ENCODE data around the gene RRP15.

DNA sequence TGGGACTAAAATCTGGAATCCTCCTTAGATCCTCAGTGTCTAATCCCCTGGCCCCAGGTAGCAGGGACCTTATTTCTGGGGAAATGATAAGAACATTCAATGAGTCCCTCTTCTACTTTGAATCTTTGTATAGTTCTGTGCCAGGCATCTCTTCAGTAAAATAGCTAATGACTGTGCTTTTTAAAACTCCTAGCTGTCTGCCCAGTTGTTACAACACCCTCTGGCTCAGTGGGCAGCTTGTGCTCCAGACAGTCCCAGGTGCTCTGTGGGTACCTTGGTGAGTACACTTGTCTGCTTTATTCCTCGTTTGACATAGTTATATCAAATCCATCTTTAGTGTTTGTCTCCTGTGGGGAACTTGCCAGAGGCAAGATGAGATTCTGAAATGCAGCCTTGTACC is 78.0 kb downstream of the RRP15 start:
- TF ChIP-seq, protein P1, sequence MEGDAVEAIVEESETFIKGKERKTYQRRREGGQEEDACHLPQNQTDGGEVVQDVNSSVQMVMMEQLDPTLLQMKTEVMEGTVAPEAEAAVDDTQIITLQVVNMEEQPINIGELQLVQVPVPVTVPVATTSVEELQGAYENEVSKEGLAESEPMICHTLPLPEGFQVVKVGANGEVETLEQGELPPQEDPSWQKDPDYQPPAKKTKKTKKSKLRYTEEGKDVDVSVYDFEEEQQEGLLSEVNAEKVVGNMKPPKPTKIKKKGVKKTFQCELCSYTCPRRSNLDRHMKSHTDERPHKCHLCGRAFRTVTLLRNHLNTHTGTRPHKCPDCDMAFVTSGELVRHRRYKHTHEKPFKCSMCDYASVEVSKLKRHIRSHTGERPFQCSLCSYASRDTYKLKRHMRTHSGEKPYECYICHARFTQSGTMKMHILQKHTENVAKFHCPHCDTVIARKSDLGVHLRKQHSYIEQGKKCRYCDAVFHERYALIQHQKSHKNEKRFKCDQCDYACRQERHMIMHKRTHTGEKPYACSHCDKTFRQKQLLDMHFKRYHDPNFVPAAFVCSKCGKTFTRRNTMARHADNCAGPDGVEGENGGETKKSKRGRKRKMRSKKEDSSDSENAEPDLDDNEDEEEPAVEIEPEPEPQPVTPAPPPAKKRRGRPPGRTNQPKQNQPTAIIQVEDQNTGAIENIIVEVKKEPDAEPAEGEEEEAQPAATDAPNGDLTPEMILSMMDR (conservative IDR thresholded peaks at IDR 0.05; ENCODE audit: low read depth, low read length), result no peak
- TF ChIP-seq EZH2 (IDR thresholded peaks at IDR 0.05; ENCODE audit: borderline replicate concordance, low read depth, low read length, poor library complexity, severe bottlenecking), result no peak

All from A673 (cell line).